NCI-H82 (cell line): ENCODE measurements around the gene CACTIN.
A peak's percentile ranks its signal among the peaks of the same experiment; 100 is the strongest.
"Not testable (repeated sequence)": the region's sequence is repeated elsewhere in the genome, so short reads cannot be mapped to it uniquely, and the experiment has no call there.

ENCODE experiments used
- DNase-seq: peaks from one replicate; lab custom pipeline; 2025; lab: John Stamatoyannopoulos, UW

Gene CACTIN

DNA sequence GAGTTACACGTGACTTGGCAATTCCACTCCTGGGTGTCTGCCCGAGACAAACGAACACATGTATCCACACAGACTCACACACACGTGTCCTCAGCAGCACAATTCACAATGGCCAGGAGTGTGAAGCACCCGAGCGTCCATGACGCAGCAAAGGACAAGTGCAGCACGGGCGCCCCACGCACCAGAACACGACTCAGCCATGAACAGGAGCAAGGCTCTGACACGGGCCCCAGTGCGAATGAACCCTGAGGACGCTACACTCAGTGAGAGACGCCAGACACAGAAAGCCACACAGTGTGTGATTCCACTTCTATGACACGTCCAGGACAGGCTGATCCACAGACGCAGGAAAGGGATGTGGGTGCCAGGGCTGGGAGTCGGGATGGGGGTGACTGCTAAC is 37.2 kb upstream of the CACTIN start:
- DNase-seq: no peak

DNA sequence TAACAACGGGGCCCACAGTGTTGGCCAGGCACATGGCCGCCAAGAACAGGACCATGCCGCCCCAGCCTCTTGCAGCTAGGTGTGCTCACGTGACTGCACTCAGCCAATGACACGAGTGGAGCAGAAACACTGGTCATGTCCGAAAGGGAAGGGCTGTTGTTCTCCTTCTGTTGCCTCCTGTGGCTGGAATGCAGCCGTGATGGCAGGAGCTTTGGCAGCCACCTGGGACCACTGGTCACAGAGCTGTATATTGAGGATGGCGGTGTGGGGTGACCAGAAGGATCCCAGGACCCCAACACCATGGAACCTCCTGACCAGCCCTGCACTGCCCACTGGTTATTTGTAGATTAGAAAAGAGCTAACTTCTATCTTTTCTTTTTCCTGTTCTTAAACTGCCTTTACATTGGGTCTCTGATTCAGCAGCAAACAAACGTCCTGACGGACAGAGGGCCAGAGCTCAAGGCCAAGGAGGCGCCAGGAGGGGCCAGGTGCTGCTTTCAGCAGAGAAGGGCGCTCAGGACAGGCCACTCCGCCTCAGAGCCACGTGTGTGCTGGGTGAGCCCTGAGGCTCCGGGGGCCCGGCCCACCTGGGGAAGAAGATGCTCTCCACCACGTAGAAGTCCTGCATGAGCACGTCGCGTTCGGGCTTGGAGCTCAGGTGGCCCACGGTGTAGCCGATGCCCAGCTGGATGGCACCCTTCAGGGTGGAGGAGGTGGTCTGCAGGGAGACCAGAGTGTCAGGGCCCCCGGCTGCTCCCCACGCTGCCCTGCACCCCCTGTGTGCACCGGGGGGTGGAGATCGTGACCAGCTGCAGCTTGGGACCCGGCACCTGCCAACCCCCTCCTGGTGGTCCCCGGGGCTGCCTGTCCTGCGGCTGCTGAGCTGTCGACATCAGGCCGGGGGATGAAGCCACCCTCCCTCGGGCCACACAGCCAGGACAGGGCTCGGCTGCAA is 35.0 kb upstream of the CACTIN start:
- DNase-seq: no peak

DNA sequence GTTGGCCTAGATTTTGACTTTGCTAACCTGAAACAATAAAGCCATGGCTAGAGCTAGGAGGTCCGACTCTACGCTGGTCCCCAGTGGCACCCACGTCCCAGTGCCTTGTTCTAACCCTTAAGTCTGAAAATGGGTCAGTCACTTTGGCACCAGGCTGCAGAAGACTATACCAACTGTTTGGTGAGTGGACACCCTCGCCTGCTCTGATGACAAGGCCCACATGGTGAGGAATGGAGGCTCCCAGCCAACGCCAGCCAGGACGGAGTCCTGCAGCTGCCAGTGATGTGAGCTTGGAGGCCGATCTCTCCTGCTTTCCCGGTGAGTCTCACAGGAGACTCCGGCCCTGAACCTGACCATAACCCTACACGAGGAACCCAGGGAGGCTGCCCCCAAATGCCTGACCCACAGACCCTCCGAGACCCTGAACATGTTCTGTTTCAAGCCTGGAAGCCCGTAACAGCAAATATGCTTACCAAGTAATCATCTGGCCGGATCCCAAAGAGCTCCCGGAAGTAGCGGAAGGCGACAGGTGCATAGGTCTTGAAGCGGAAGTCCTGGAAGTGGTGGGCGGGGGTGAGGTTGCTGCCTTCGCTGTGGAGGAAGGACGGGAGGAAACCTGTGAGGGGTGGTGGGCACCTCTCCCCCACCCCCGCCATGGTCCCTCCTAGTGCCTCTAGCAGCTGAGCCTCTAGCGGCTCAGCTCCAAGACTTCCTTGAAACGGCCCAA is 34.1 kb upstream of the CACTIN start:
- DNase-seq: no peak

DNA sequence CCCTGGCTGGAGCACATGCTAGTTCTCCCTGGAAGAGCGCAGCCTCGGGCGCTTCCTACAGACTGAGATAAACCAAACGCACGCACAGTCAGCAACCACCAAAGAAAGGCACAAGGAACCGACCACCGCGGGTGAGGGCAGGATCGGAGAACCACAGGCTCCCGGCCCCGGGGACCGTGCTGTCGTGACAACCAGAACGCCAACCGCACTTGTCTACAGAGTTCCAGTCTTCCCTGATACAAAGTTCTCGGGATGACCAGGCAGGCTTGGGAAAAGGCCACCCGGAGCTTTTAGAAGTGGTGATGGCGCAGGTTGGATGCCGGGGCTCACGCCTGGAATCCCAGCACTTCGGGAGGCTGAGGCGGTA is 33.1 kb upstream of the CACTIN start:
- DNase-seq: no peak

DNA sequence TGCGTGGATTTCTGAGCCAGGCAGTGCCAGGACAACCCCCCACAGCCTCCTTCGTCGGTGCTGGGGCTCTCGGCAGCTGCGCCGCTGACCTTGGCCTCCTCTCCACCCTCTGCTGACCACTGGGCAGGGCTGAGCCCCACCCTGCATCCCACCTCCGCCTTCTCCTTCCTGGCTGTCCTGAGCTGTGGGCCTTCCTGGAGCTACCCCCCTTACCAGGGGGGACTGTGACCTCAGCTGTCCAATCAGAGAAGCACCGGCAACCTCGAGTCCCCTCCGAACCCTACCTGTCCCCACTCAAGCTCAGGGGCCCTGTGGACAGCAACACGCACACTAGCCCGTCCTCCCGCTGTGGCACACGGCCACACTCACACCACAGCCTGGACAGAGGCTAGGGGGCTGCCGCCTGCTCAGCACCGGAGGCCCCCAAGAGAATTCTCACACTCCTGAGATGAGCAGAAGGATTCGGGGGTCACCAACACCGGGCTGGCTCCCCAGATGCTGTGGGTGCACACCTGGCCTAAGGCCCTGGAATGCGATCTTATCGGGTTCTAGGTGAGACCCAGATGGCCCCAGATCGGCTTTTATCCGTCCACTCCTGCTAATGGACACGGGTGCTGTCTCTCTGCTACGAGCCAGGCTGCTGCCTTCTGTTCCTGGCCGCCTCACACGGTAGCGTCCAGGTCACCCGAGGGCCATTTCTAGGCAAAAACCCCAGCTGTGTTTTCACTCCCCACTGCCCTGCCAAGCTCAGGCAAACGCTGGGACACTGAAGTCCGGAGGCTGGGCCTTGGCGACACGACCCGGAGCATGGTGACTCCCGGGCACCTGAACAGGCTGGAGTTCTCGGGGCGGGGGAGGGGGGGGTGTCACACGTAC is 32.5 kb upstream of the CACTIN start:
- no peak for DNase-seq

DNA sequence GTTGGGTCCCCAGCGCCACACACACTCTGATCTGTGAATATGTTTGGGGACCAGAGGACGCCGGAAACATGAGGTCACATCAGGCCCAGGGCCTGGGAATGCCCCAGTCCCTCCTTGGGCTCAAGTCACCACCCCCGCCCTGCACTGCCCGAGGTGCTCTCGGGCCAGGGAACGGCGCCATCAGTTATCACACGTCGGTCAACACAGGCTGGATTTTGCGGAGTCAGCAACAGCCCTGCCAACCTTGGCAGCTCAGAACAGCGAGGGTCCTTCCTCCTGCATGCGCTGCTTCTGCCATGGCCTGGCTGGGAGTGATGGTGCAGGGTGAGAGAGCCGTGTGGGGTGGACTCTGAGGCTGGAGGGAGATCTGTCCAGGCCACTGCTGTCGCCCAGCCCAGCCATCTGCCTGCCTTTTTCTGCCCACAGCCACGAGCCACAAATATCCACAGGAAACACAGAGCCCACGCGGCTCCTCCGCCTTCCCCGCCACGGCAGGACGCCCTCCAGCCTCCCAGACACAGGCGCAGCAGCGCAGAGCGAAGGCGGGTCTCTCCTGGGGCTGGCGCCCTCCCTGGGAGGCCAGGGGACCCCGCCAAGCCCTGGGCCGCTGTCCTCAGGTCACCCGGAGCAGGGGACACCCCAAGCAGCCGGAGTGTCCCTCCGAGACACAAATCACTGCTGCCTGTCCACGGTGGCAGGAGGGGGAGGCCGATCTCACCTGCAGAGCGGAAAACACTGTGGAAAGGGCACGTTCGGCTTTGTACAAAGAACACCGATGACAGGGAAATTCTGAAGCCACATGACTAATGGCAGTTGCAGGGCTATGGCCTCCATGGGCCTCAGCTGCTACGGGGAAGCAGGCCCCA is 31.6 kb upstream of the CACTIN start:
- no peak for DNase-seq

DNA sequence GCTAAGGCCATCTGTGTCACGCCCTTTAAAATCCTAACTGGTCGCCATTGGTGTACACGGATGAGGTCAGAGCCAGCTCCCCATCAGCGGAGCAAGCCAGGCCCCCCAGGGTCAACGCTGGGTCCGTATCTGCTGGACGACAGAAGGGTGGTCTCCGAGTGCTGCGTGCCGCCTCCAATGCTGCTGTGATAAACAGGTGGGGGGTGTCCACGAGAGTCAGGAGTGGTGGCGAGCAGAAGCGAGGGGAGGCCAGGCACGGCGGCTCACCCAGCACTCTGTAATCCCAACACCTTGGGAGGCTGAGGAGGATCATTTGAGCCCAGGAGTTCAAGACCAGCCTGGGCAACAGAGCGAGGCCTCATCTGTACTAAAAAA is 30.8 kb upstream of the CACTIN start:
- DNase-seq: no peak

DNA sequence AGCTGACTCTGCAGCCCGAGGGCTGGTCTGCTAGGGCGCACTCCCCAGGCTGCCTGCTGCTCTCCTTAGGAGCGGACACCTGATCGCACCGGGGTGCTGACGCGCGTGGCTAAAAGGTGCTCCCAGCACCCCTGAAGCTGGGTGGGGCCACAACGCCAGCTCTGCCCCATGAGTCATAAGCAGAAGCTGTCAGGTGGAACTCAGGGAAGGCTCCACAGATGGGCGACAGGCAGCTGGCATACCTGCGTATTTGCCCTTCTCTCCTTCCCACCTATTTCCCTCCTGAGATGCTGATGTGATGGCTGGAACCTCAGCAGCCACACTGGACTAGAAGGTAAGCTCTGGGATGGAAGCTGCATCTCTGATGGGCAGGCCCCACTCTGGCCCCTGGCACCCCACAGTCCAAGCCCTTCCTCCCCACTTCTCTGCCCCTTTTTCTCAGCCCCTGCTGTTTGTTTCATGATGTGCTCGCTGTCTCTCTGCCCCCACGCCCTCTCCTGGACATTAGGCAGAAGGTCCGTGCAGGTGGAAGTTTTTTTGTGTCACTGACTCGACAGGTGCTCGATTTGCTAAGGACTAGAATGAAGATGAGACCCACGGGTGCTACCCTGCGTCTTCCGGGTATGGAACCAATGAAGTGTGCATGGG is 30.3 kb upstream of the CACTIN start:
- no peak for DNase-seq

DNA sequence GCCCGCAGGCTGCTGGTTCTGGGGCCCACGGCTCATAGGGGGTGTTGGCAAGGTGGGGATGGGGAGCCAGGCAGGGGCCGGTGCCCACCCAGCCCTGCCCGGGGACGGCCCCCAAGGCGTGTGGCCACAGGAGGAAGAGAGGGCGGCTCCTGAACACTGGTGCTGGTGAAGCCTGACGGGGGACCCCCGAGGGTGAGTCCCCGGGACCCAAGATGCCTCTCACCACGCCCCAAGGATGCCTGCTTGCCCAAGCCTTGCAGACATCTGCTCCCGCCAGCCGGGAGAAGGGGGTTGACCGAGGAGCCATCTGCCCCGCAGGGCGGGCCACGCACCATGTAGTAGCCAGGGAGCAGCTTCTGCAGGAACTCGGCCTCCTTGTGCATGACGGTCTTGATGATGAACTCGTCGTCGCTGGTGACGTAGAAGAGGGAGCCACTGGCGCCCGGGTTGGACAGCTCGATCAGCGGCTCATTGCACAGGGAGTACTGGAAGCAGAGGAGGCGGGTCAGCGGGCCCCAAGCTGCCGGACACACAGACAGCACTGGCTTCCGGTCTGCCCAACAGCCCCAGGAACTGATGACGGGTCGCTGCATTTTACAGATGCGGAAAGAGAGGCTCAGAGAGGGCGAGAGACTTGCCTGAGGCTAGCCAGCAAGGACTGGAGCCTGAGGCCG is 29.6 kb upstream of the CACTIN start:
- peak; percentile 73 for DNase-seq

DNA sequence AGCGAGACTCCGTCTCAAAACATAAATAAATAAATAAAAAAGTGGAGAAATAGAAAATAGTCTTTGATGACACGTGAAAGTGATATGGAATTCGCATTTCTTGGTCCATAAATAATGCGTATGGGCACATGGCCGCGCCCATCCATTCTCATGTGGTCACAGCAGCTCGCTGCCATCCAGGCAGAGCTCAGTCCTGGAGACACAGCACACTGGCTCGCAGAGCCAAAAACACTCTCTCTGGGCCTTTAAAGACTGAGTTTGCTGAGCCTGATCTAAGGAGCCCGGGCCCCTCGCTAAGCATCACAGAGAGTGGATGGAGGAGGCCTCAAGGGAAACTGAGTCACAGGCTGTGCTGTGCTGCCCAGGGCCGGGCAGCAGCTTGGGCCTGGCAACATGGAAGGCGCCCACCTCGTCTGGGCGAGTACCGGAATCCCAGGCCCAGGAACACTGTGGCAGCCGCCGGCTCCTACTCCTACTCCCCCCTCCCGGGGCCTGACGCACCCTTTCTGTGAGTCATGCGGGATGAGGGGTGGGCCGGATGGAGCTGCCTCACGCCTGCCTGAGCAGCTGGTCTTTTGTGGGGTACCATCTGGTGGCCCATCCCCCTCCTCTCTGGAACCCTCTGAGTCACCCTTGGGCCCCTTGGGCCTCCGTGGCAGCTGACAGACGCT is 28.9 kb upstream of the CACTIN start:
- peak; percentile 89 for DNase-seq

DNA sequence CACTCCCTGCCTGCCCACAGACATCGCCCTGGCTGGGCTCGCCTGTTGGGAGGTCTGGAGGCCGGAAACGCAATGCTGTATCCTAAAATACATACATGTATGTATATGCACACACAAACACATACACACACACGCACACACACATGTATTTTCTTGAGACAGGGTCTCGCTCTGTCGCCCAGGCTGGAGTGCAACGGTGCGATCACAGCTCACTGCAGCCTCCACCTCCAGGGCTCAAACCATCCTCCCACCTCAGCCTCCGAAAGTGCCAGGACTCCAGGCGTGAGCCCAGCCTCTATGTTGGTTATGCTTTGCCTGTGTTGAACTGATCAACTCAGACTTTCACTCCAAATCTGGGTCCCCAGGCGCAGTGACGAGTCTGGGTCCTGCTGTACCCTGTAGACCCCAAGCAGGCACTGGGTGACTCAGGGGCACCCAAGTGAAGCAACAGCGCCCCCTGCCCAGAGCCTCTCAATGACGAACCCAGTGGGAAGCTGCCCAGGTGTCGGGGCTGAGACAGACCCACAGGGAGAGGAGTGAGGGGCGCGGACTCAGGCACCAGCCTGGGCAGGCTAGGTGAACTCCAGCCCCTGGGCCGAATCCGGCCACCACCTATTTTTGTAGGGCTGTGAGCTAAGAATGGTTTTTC is 27.4 kb upstream of the CACTIN start:
- peak; percentile 40 for DNase-seq

DNA sequence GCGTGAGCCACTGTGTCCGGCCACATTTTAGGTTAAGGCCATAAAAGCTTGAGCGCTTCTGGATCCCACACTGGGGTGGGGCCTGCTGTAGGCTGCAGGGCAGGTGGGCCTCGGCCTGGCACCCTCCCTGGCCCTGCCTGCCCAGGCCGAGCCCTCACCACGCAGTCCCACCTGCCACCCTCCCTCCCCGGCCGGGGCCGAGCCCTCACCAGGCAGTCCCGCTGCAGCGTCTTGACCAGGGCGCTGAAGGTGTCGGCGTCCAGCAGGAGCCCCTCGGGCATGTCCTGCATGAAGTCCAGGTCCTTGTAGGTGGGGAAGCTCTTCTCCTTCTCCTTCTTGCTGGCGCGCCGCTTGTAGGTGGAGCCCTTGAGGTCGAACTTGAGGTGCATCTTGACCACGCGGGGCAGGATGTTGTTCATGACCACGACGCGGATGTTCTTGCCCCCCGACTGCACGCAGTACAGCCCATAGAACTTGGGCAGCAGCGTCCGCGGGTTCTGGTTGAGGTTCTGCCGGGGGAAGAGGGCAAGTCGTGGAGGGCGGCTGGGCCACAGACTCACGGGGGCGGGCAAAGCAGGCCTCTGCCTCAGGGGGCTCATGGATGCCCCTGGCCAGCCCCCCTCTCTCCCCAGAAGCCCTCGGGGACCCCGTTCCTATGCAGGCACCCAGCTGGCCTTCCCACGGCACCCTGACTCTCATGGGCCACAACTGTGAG is 26.6 kb upstream of the CACTIN start:
- no peak for DNase-seq

DNA sequence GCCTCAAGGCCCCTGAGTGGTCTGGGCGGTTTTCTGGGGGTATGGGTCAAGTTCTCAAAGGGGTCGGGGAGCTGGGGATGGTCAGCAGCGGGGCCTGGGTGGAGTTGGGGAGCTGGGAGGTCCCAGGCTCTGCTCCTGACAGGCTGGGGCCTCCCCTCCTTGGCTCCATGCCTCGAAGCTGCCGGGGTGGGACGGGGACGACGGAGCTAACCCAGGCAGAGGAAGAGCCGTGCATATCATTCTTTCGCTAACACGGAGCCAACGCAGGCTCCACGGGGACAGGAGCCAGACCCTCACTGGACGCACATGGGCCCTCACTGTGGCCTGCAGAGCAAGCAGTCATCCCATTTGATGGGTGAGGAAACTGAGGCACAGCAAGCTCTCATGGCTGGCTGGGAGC is 25.8 kb upstream of the CACTIN start:
- DNase-seq: no peak

DNA sequence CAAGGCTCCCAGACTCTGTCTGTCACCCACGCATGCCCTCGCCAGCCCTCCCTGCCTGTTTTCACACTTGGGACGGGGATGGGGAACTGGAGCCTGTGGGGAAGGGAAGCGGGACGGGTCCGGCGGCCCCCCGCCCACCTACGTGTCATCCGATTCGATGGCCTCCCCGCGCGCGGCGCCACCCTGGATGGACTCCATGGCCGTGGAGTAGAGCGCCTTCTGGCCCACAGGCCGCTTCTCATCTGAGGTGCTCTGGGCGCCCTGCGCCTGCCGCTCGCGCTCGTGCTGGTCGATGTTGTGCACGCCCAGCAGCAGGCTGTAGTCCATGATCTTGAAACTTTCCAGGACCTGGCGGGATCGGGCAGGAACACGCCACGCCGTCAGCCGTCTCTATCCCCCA is 25.1 kb upstream of the CACTIN start:
- no peak for DNase-seq

DNA sequence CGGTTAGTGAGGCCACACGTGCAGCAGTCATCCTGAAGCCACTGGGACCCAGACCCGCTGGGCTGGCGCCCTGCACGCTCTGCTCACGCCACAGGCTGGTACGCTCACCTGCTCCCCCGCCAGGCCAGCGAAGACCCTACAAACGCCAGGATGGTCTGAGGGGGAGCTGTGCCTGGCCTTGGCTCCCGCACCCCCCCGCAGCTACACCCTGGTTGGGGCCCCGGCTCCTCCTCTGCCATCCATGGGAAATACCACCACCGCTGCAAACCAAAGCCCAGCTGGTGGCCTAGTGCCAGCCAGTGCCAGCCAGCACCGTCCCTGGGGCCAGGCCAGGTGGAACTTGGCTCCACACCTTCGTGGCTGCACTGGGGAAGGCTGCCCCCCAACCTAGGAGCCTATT is 23.3 kb upstream of the CACTIN start:
- no peak for DNase-seq

DNA sequence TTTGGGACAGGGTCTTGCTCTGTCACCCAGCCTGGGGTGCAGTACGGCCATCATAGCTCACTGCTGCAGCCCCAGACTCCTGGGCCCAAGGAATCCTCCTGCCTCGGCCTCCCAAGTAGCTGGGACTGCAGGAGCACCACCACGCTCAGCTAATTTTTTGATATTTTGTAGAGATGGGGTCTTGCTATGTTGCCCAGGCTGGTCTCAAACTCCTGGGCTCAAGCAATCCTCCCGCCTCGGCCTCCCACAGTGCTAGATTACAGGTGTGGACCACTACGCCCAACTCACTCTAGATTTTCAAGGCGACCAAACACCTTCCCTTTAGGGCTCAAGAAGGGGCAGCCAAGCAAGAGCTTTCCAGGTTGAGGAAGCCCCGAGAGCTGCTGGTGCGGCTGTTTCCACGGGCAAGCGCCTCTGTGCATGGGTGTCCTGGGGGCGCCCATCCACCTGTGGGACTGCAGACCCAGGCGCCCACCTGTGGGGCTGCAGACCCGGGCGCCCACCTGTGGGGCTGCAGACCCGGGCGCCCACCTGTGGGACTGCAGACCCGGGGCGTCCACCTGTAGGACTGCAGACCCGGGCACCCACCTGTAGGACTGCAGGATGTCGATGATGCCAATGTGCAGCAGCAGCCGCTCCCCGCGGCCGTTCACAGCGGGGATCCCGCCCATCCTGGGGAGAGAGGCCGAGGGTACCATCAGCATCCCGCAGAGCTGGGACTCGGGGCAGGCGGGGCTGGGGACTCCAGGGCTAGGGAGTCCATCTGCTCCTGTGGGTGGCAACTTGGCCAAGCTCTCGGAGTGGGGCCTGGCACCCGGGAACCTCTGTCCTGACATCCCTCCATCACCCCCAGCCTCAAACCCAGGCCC is 21.7 kb upstream of the CACTIN start:
- DNase-seq: no peak

DNA sequence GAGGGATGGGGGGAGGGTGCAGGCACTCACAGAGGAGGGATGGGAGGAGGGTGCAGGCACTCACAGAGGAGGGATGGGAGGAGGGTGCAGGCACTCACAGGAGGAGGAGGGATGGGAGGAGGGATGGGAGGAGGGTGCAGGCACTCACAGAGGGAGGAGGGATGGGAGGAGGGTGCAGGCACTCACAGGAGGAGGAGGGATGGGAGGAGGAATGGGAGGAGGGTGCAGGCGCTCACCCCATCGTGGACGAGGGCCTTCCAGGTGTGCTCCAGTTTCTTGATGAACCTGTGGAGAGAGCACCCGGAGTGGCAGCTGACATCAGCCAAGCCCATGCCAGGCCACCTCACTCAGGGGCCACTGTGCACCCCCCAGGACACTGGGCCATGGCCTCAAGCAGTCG is 20.5 kb upstream of the CACTIN start:
- not testable (repeated sequence) for DNase-seq
